ENCODE measurements around the gene CRLF1. TPM values are rescaled to one million over a fixed set of nuclear protein-coding genes. Genes with fewer than 3 reads are reported as not detected.
"Not testable (repeated sequence)": the region's sequence is repeated elsewhere in the genome, so short reads cannot be mapped to it uniquely, and the experiment has no call there.

The CRLF1 gene
- total and polyA plus RNA-seq, 9 donors, result 11.0 to 52.6 (median 35.7) TPM

- Histone ChIP-seq H3K27ac (ENCODE audit: low read length) (no peak overlapping the region), H3K9me3 (replicated peaks; ENCODE audit: control insufficient read depth, low read depth, low read length) (no peaks in the 10 kb centered on the region), H3K27me3 (ENCODE audit: control insufficient read depth, insufficient read depth, low read length) (peaks cover 92% of the 10 kb centered on the region), H3K36me3 (ENCODE audit: control insufficient read depth, insufficient read depth, low read length) (no peaks in the 10 kb centered on the region), H3K4me1 (ENCODE audit: control insufficient read depth, insufficient read depth, low read length) (peaks cover 53% of the 10 kb centered on the region), H3K4me3 (ENCODE audit: low read length) (no peak overlapping the region)
- WGBS (ENCODE audit: insufficient coverage), result 22% methylated on average over 5 of the region's 5 CpGs
- DNase-seq, result no peak
Measured at GRCh38 chr19:18608102-18608804, 1.7 kb upstream of the CRLF1 start.

GRCh38 chr19:18607226-18608101, 865 bp upstream of the CRLF1 start:
- Histone ChIP-seq H3K4me1 (ENCODE audit: control insufficient read depth, insufficient read depth, low read length) (peaks cover 52% of the 10 kb centered on the region), H3K4me3 (ENCODE audit: low read length) (peak overlapping the region; percentile 37), H3K9me3 (replicated peaks; ENCODE audit: control insufficient read depth, low read depth, low read length) (no peaks in the 10 kb centered on the region), H3K27me3 (ENCODE audit: control insufficient read depth, insufficient read depth, low read length) (peaks cover 93% of the 10 kb centered on the region), H3K27ac (ENCODE audit: low read length) (no peak overlapping the region), H3K36me3 (ENCODE audit: control insufficient read depth, insufficient read depth, low read length) (no peaks in the 10 kb centered on the region)
- peak; percentile 44 for DNase-seq
- WGBS (ENCODE audit: insufficient coverage), result 1% methylated on average over 29 of the region's 68 CpGs

- H3K27ac ChIP-seq (ENCODE audit: low read length), result no peak overlapping the region
- H3K4me3 ChIP-seq (ENCODE audit: low read length), result peak overlapping the region; percentile 22
- H3K27me3 ChIP-seq (ENCODE audit: control insufficient read depth, insufficient read depth, low read length), result peaks cover 89% of the 10 kb centered on the region
- WGBS (ENCODE audit: insufficient coverage), result 4% methylated on average over 60 of the region's 65 CpGs
- peaks cover 36% of the 10 kb centered on the region for H3K4me1 ChIP-seq (ENCODE audit: control insufficient read depth, insufficient read depth, low read length)
- H3K9me3 ChIP-seq (replicated peaks; ENCODE audit: control insufficient read depth, low read depth, low read length), result no peaks in the 10 kb centered on the region
- no peaks in the 10 kb centered on the region for H3K36me3 ChIP-seq (ENCODE audit: control insufficient read depth, insufficient read depth, low read length)
- DNase-seq, result no peak
Measured at GRCh38 chr19:18605546-18606280, 886 bp downstream of the CRLF1 start.

- Histone ChIP-seq H3K27ac (ENCODE audit: low read length) (no peak overlapping the region), H3K4me3 (ENCODE audit: low read length) (no peak overlapping the region)
- 13% methylated on average over 17 of the region's 17 CpGs for WGBS (ENCODE audit: insufficient coverage)
Measured at GRCh38 chr19:18605196-18605545, 1.4 kb downstream of the CRLF1 start.

GRCh38 chr19:18604820-18605159, 1.8 kb downstream of the CRLF1 start:
- Histone ChIP-seq H3K4me1 (ENCODE audit: control insufficient read depth, insufficient read depth, low read length) (peaks cover 36% of the 10 kb centered on the region), H3K36me3 (ENCODE audit: control insufficient read depth, insufficient read depth, low read length) (no peaks in the 10 kb centered on the region), H3K9me3 (replicated peaks; ENCODE audit: control insufficient read depth, low read depth, low read length) (no peaks in the 10 kb centered on the region), H3K27ac (ENCODE audit: low read length) (no peak overlapping the region), H3K4me3 (ENCODE audit: low read length) (no peak overlapping the region), H3K27me3 (ENCODE audit: control insufficient read depth, insufficient read depth, low read length) (peaks cover 82% of the 10 kb centered on the region)
- WGBS (ENCODE audit: insufficient coverage), result no CpG with 5 or more reads among the region's 10 CpGs
- DNase-seq, result no peak

More at GRCh38 chr19:18605196-18605545, 1.4 kb downstream of the CRLF1 start:
- DNase-seq, result no peak
- Histone ChIP-seq H3K9me3 (replicated peaks; ENCODE audit: control insufficient read depth, low read depth, low read length) (no peaks in the 10 kb centered on the region), H3K4me1 (ENCODE audit: control insufficient read depth, insufficient read depth, low read length) (peaks cover 36% of the 10 kb centered on the region), H3K36me3 (ENCODE audit: control insufficient read depth, insufficient read depth, low read length) (no peaks in the 10 kb centered on the region), H3K27me3 (ENCODE audit: control insufficient read depth, insufficient read depth, low read length) (peaks cover 85% of the 10 kb centered on the region)

GRCh38 chr19:18603958-18604819, 2.4 kb downstream of the CRLF1 start:
- Histone ChIP-seq H3K27ac (ENCODE audit: low read length) (no peak overlapping the region), H3K9me3 (replicated peaks; ENCODE audit: control insufficient read depth, low read depth, low read length) (no peaks in the 10 kb centered on the region), H3K4me1 (ENCODE audit: control insufficient read depth, insufficient read depth, low read length) (peaks cover 36% of the 10 kb centered on the region), H3K36me3 (ENCODE audit: control insufficient read depth, insufficient read depth, low read length) (no peaks in the 10 kb centered on the region), H3K27me3 (ENCODE audit: control insufficient read depth, insufficient read depth, low read length) (peaks cover 82% of the 10 kb centered on the region), H3K4me3 (ENCODE audit: low read length) (no peak overlapping the region)
- DNase-seq, result no peak
- 4% methylated on average over 8 of the region's 26 CpGs for WGBS (ENCODE audit: insufficient coverage)

GRCh38 chr19:18603255-18603957, 3.2 kb downstream of the CRLF1 start:
- no peak for DNase-seq
- 6% methylated on average over 31 of the region's 32 CpGs for WGBS (ENCODE audit: insufficient coverage)
- Histone ChIP-seq H3K4me1 (ENCODE audit: control insufficient read depth, insufficient read depth, low read length) (peaks cover 41% of the 10 kb centered on the region), H3K36me3 (ENCODE audit: control insufficient read depth, insufficient read depth, low read length) (no peaks in the 10 kb centered on the region), H3K27me3 (ENCODE audit: control insufficient read depth, insufficient read depth, low read length) (peaks cover 81% of the 10 kb centered on the region), H3K4me3 (ENCODE audit: low read length) (no peak overlapping the region), H3K9me3 (replicated peaks; ENCODE audit: control insufficient read depth, low read depth, low read length) (no peaks in the 10 kb centered on the region), H3K27ac (ENCODE audit: low read length) (no peak overlapping the region)

- no peak overlapping the region for H3K27ac ChIP-seq (ENCODE audit: low read length)
- H3K36me3 ChIP-seq (ENCODE audit: control insufficient read depth, insufficient read depth, low read length), result no peaks in the 10 kb centered on the region
- H3K4me3 ChIP-seq (ENCODE audit: low read length), result no peak overlapping the region
- no peaks in the 10 kb centered on the region for H3K9me3 ChIP-seq (replicated peaks; ENCODE audit: control insufficient read depth, low read depth, low read length)
- H3K4me1 ChIP-seq (ENCODE audit: control insufficient read depth, insufficient read depth, low read length), result peaks cover 37% of the 10 kb centered on the region
- no peak for DNase-seq
- 78% methylated on average over 1 of the region's 4 CpGs for WGBS (ENCODE audit: insufficient coverage)
- peaks cover 79% of the 10 kb centered on the region for H3K27me3 ChIP-seq (ENCODE audit: control insufficient read depth, insufficient read depth, low read length)
Measured at GRCh38 chr19:18601875-18602274, 4.7 kb downstream of the CRLF1 start.

GRCh38 chr19:18600692-18601397, 5.8 kb downstream of the CRLF1 start:
- H3K4me1 ChIP-seq (ENCODE audit: control insufficient read depth, insufficient read depth, low read length), result peaks cover 38% of the 10 kb centered on the region
- not testable (repeated sequence) for H3K4me3 ChIP-seq (ENCODE audit: low read length); H3K36me3 ChIP-seq (ENCODE audit: control insufficient read depth, insufficient read depth, low read length); DNase-seq; H3K27ac ChIP-seq (ENCODE audit: low read length); H3K9me3 ChIP-seq (replicated peaks; ENCODE audit: control insufficient read depth, low read depth, low read length)
- H3K27me3 ChIP-seq (ENCODE audit: control insufficient read depth, insufficient read depth, low read length), result peaks cover 82% of the 10 kb centered on the region
- 90% methylated on average over 10 of the region's 15 CpGs for WGBS (ENCODE audit: insufficient coverage)
